ENCODE data around the gene SHC4. TPM values are rescaled to one million over a fixed set of nuclear protein-coding genes. Genes with fewer than 3 reads are reported as not detected.
"Not testable (repeated sequence)": the region's sequence is repeated elsewhere in the genome, so short reads cannot be mapped to it uniquely, and the experiment has no call there.

The SHC4 gene
- total RNA-seq, 1 experiment from 2014 or later = 1.3 TPM

- no peak for DNase-seq (ENCODE audit: low read depth)
Observed at GRCh38 chr15:48924528-48925393, 39.0 kb downstream of the SHC4 start.

DNA sequence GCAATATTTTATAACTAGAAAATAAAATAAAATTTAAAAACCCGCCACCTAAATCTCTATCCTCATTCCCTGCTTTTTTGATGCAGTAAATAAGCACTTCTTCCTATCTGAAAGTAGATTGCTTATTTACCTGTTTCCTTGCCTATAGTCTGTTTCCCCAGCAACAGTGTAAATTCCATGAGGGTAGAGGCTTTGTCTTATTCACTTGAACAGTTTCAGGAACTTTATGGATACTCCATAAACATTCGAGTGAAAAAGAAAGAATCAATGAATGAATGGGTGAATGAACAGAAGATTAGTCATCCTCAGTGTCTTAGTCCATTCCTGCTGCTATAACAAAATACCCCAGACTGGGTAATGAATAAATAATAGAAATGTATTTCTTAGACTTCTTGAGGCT lies 41.7 kb downstream of the SHC4 start:
- DNase-seq (ENCODE audit: low read depth) = no peak

- DNase-seq (ENCODE audit: low read depth) = no peak
Observed at GRCh38 chr15:48916721-48917120, 47.0 kb downstream of the SHC4 start.

DNA sequence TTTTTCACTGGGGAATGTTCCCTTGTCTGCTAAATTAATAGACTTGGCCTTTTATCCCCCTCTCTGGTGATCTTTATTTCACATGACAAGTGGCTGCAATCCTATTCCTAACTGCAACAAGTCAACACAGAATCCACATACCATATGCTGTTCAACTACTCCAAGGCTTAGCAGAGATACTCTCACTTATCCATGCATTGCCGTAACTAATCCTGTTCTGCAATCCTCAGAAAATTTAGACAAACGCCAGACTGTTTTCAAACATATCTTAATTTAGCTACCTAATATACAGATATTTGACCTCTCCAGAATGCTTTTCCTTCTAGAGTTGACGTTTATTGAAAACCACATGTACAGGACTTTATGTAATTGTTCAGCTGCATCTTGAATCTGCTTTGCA lies 47.9 kb downstream of the SHC4 start:
- DNase-seq (ENCODE audit: low read depth) = no peak

GRCh38 chr15:48914717-48915116 lies 49.0 kb downstream of the SHC4 start:
- no peak for DNase-seq (ENCODE audit: low read depth)

- DNase-seq (ENCODE audit: low read depth) = peak; percentile 40
Observed at GRCh38 chr15:48913141-48913540, 50.6 kb downstream of the SHC4 start.

- DNase-seq (ENCODE audit: low read depth) = not testable (repeated sequence)
Observed at GRCh38 chr15:48910554-48910953, 53.2 kb downstream of the SHC4 start.

DNA sequence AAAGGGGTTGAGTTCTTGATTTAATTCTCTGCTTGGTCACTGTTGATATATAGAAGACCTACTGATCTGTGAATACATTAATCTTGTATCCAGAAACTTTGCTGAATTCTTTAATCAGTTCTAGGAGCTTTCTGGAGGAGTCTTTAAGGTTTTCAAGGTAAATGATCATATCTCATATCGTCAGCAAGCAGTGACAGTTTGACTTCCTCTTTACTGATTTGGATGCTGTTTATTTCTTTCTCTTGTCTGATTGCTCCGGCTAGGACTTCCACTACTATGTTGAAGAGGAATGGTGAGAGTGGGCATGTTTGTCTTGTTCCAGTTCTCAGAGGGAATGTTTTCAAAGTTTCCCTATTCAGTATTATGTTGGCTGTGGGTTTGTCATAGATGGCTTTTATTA lies 54.4 kb downstream of the SHC4 start:
- DNase-seq (ENCODE audit: low read depth) = not testable (repeated sequence)

DNA sequence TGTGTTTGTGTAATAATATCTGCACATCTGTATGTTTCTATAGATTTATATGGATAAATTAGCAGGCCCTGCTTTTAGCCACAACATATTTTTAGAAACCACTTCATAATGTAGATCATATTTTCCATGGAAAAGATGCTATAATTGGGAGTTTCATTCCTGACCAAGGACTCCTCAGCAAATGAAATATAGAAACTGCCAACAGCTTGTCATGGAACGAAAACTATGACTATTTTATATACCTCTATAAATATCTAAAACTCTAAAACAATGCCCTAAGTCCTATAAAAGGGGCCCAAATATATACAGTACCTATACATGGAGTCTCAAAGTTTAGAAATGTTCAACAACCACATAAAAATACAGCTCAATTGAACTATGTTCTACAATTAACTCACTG lies 57.9 kb downstream of the SHC4 start:
- DNase-seq (ENCODE audit: low read depth) = no peak

DNA sequence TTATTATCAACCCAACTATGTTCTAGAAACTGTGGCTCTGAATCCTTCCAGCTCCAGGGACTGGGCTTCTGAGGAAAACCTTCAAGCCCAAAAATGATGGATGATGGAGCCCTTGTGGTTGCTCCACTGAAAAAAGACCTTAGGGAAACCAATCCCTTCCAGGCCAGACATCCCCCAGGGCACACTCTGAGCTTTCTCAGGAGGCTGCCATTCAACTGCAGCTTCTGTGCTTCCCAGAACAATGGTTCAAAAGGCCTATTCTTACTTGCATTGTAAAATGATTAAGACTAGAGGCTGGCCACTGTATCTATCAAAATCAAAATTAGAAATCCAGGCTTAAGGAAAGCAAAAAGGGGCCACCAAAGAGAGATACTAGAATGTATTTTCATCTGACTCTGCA lies 58.5 kb downstream of the SHC4 start:
- DNase-seq (ENCODE audit: low read depth) = no peak

DNA sequence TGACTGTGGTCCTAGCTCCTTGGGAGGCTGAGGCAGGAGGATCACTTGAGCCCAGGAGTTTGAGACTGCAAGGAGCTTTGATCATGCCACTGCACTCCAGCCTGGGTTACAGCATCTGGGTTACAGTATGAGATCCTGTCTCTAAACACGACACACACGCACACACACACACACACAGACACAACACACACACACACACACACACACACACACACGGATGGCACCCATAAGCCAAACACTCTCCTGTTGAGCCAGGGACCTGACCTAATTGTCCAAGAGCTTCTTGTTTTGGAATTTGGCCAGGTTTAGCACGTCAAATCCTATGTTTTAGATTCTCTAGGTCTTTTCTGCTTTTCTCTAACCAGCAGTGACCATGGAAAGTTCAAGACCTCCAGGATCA lies 59.0 kb downstream of the SHC4 start:
- no peak for DNase-seq (ENCODE audit: low read depth)

- DNase-seq (ENCODE audit: low read depth) = no peak
Observed at GRCh38 chr15:48899793-48900192, 63.9 kb downstream of the SHC4 start.

- DNase-seq (ENCODE audit: low read depth) = no peak
Observed at GRCh38 chr15:48898446-48898845, 65.3 kb downstream of the SHC4 start.

DNA sequence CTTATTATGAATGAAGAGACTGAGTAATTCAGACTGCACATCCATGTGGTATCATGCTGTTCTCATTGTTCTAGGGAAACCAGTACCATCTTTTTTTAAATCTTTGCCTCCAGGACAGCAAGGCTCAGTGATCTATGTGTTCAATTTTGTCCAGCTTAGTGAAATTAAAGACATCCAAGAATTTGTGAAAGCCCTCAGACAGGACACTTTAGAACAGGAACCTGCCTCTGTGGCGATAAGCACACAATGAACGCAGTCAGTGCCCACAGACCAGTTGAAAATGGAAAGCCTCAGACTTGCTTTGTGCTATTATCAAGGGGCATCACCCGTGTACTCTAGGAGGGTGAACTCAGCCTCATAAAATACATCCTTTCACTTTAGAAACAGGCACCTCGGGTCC lies 65.7 kb downstream of the SHC4 start:
- no peak for DNase-seq (ENCODE audit: low read depth)

- peak; percentile 21 for DNase-seq (ENCODE audit: low read depth)
Observed at GRCh38 chr15:48896869-48897814, 66.6 kb downstream of the SHC4 start.

DNA sequence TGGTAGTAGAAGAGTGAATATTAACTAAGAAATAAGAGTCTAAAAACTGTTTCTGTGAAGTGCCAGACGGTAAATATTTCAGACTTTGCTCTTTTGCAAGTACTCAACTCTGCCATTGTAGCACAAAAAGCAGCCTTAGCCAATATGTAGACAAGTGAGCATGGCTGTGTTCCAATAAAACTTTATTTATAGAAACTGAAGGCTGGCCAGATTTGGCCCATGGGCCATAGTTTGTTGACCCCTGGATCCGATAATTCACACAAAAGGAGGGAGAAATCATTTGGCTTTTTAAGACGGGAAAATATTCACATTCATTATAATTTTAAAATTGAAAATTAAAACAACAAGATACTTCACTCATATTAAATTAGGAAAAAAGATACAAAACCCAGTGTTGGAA lies 70.4 kb downstream of the SHC4 start:
- DNase-seq (ENCODE audit: low read depth) = no peak

GRCh38 chr15:48891232-48891765 lies 72.4 kb downstream of the SHC4 start:
- DNase-seq (ENCODE audit: low read depth) = no peak

DNA sequence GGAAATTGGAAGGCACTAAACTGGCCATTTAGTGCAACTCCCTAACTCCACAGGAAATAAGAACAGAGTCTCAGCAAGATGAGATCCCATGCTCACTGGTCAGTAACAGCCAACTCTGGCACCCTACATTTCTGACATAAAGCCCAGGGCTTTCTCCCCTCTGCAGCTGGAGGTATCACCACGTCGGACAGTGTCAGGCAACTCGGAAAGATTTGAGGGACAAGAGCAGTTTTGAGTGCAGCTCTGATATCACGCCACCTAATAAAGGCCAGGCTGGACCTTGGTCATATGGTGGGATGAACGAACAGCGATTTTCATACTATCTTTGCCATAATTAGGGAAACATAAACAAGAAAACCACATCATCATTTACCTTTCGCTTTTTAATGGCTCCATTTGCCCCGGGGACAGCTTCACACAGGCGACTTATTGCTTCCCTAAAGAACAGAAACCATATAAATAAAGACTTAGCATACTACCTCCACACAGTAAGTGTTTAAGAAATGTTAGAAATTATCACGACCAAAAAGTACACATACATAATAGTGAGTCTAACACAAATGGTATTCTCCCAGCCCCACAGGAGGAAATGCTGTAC lies 73.2 kb downstream of the SHC4 start:
- DNase-seq (ENCODE audit: low read depth) = no peak

DNA sequence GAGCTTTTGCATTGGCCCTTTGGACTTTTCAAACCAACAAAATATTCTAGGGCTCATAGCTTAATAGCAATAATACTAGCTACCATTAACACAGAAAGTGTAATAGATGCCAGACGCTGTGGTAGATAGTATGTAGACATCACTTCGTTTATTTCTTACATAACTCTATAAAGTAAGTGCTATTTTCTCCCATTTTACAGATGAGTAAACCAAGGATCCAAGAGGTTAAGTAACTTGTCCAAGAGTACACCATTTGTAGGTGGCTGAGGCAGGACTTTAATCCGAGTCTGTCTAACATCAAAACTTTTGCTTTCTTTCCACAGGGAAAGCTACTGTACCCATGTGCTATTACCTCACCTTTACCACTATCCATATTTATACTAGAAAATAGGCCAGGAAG lies 73.8 kb downstream of the SHC4 start:
- DNase-seq (ENCODE audit: low read depth) = no peak

GRCh38 chr15:48888836-48889235 lies 74.9 kb downstream of the SHC4 start:
- no peak for DNase-seq (ENCODE audit: low read depth)

GRCh38 chr15:48888191-48888590 lies 75.5 kb downstream of the SHC4 start:
- no peak for DNase-seq (ENCODE audit: low read depth)

- no peak for DNase-seq (ENCODE audit: low read depth)
Observed at GRCh38 chr15:48887144-48887543, 76.6 kb downstream of the SHC4 start.

Measured in Daoy (cell line).